Brain microvascular endothelial cell (primary cell): ENCODE data around the gene KRTAP12-3.
"Not testable (repeated sequence)": the region's sequence is repeated elsewhere in the genome, so short reads cannot be mapped to it uniquely, and the experiment has no call there.

Experiments
- DNase-seq: peaks from one replicate; pipeline ENCODE4 v3.0.0-alpha.2; 2020
- H3K27ac ChIP-seq: fragments of 250-450 bp; sonication (Bioruptor Pico); 2 replicates; pipeline ENCODE4 v1.5.1; 2020; ENCODE audit warnings: mild to moderate bottlenecking, moderate library complexity
- H3K27me3 ChIP-seq: fragments of 250-450 bp; sonication (Bioruptor Pico); replicated peaks from 2 replicates; pipeline ENCODE4 v1.5.1; 2020; ENCODE audit warnings: mild to moderate bottlenecking
- H3K36me3 ChIP-seq: fragments of 250-450 bp; sonication (Bioruptor Pico); replicated peaks from 2 replicates; pipeline ENCODE4 v1.5.1; 2020; ENCODE audit warnings: mild to moderate bottlenecking
- H3K4me3 ChIP-seq: 2 replicates; pipeline ENCODE4 v1.5.1; 2011; ENCODE audit warnings: low read depth, mild to moderate bottlenecking, control low read depth, low read length, moderate library complexity
- CTCF ChIP-seq: IDR thresholded peaks from 2 replicates; pipeline ENCODE4 v1.5.1; 2011; ENCODE audit warnings: low read depth, mild to moderate bottlenecking, moderate library complexity, low read length, control low read depth, inconsistent platforms; ENCODE audit errors: missing control alignments
- in situ Hi-C: cut with HindIII; loops from 2 replicates; pipeline ENCODE4 v1.10.0; 2017; ENCODE audit warnings: low sequenced_read_pairs, low pct_ligation_motif_present

Gene KRTAP12-3

GRCh38 chr21:44684483-44684882 lies 26.8 kb downstream of the KRTAP12-3 start:
- Histone ChIP-seq H3K27me3 (peaks cover 15% of the 10 kb centered on the region), H3K36me3 (no peaks in the 10 kb centered on the region), H3K27ac (no peak overlapping the region), H3K4me3 (no peak overlapping the region)
- TF ChIP-seq CTCF: no peak
- no peak for DNase-seq
- in situ Hi-C loops: no loop called here

GRCh38 chr21:44685050-44685449 lies 27.3 kb downstream of the KRTAP12-3 start:
- H3K36me3 ChIP-seq, H3K4me3 ChIP-seq, DNase-seq, H3K27ac ChIP-seq, in situ Hi-C loops: not testable (repeated sequence)
- H3K27me3 ChIP-seq: peaks cover 15% of the 10 kb centered on the region

- Histone ChIP-seq H3K27me3 (peaks cover 17% of the 10 kb centered on the region), H3K27ac (no peak overlapping the region)
- in situ Hi-C loops: no loop called here
These were observed 28.5 kb downstream of the KRTAP12-3 start for GRCh38 chr21:44686000-44686781.

GRCh38 chr21:44686843-44687561 lies 29.3 kb downstream of the KRTAP12-3 start:
- H3K27ac ChIP-seq: no peak overlapping the region
- H3K27me3 ChIP-seq: peaks cover 18% of the 10 kb centered on the region
- in situ Hi-C loops: no loop called here
- DNase-seq: no peak
- no peaks in the 10 kb centered on the region for H3K36me3 ChIP-seq
- no peak for TF ChIP-seq CTCF
- no peak overlapping the region for H3K4me3 ChIP-seq

More at GRCh38 chr21:44686000-44686781, 28.5 kb downstream of the KRTAP12-3 start:
- no peak for DNase-seq
- Histone ChIP-seq H3K4me3 (no peak overlapping the region), H3K36me3 (no peaks in the 10 kb centered on the region)
- TF ChIP-seq CTCF: no peak

GRCh38 chr21:44687671-44688070 lies 29.9 kb downstream of the KRTAP12-3 start:
- in situ Hi-C loops: no loop called here
- no peak overlapping the region for H3K27ac ChIP-seq
- H3K4me3 ChIP-seq: no peak overlapping the region
- TF ChIP-seq CTCF: no peak
- no peaks in the 10 kb centered on the region for H3K36me3 ChIP-seq
- H3K27me3 ChIP-seq: peaks cover 18% of the 10 kb centered on the region
- no peak for DNase-seq

- H3K27ac ChIP-seq, in situ Hi-C loops, DNase-seq, H3K36me3 ChIP-seq, H3K4me3 ChIP-seq: not testable (repeated sequence)
- H3K27me3 ChIP-seq: peaks cover 18% of the 10 kb centered on the region
These were observed 32.0 kb downstream of the KRTAP12-3 start for GRCh38 chr21:44689740-44690139.
